GM20000 (cell line): ENCODE data around the gene LGI1.

ENCODE experiments used
- DNase-seq: peaks from one replicate; pipeline ENCODE4 v3.0.0; 2012; ENCODE audit warnings: low spot score
- CTCF ChIP-seq: IDR thresholded peaks from 2 replicates; pipeline ENCODE4 v1.5.1; 2012; ENCODE audit warnings: mild to moderate bottlenecking, control low read depth; ENCODE audit errors: extremely low read depth, missing control alignments

The LGI1 gene

GRCh38 chr10:93757801-93758507 is at the start of gene LGI1:
LGI1 (plus strand) TSS chr10:93757936; CDS start chr10:93758145, 209 bp downstream.
- no peak for DNase-seq

GRCh38 chr10:93710333-93710909 is 47.3 kb upstream of the LGI1 start:
- no peak for DNase-seq

More at GRCh38 chr10:93757801-93758507, at the start of gene LGI1:
- TF ChIP-seq CTCF, result no peak

GRCh38 chr10:93711891-93712290 is 45.8 kb upstream of the LGI1 start:
- no peak for DNase-seq
- TF ChIP-seq CTCF, result no peak

More at GRCh38 chr10:93710333-93710909, 47.3 kb upstream of the LGI1 start:
- no peak for TF ChIP-seq CTCF

- TF ChIP-seq CTCF, result no peak
- DNase-seq, result no peak
Measured at GRCh38 chr10:93712593-93712992, 45.1 kb upstream of the LGI1 start.

DNA sequence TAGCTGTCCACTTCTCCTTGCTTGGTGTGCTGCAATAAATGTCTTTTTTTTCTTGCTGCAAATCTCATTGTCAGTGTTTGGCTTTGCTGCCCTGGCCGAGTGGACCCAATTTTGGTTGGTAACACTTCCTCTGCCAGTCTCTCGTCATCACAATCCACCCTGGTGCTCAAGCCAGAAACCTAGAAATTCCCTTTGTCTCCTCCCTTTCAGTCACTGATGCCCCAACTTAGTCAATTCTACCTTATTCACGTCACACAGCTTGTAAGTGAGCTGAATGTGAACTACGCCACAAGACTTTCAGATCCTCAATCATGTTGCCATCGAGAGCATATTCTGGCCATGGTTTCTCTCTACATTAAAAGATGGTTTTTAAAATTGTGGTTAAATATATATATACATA is 42.4 kb upstream of the LGI1 start:
- TF ChIP-seq CTCF, result no peak
- DNase-seq, result peak; percentile 62

DNA sequence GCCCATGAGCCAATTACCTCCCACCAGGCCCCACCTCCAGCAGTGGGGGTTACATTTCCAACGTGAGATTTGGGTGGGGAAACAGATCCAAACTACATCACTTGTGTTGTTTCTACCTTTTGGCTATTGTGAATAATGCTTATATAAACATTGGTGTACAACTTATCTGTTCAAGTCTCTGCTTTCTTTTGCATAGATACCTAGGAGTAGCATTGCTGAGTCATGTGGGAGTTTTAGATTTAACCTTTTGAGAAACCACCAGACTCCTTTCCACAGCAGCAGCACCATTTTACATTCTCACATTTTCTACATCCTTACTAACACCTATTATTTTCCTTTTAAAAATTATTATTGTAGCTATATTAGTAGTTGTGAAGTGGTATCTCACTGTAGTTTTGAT is 41.0 kb upstream of the LGI1 start:
- no peak for TF ChIP-seq CTCF
- no peak for DNase-seq

DNA sequence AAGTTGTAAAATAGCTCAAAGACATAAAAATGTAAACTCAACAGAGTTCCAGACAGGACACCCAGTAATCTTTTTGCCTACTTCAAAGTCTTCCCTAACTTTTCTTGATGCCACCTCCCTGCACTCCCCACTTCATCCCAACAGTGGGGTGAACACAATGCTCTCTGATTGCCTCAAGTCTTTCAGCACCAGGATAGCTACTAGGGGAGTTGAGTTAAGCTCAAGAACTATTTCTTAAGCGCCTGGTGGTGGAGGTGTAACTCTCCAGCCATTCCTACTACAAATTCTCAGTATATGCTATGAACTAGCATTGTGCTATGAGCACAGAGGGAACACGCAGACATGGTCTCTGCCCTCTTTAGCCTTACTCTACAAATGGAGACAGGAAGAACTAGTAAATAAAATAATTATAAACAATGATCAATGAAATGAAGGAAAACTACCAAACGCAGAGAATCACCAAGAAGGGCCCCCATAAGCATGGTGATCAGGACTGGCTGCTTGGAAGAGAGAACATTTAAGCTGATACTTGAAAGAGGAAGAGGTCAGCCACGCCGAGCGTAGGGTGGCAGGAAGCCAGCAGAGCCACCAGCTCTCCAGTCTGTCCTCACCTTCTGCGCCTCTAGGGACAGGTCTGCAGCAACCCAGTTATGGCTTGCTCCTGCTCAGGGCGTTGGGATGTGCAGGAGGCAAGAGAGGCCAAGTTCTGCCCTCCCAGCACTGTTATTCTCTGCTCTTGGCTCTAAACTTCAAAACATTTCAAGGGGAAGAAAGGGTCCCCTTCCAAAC is 38.6 kb upstream of the LGI1 start:
- peak; percentile 26 for DNase-seq
- no peak for TF ChIP-seq CTCF
